DOHH2 (cell line): ENCODE measurements around the gene KRTAP5-1.

Source experiments
- H3F3A ChIP-seq: fragments of 200-600 bp; sonication (generic), shearing (Covaris generic); 2 replicates; pipeline ENCODE4 v1.6.0; 2016; ENCODE audit warnings: antibody characterized with exemption, mild to moderate bottlenecking; ENCODE audit not compliant: control insufficient read depth, insufficient read depth
- H3K27ac ChIP-seq: fragments of 200-600 bp; sonication (generic); 2 replicates; pipeline ENCODE4 v1.5.1; 2014; ENCODE audit warnings: low read depth, mild to moderate bottlenecking, low read length, moderate library complexity
- H3K27me3 ChIP-seq: fragments of 200-600 bp; sonication (generic); 2 replicates; pipeline ENCODE4 v1.6.1; 2014; ENCODE audit warnings: mild to moderate bottlenecking, low read length, mixed read lengths; ENCODE audit not compliant: control insufficient read depth
- H3K36me3 ChIP-seq: fragments of 200-600 bp; sonication (generic); 2 replicates; pipeline ENCODE4 v1.6.1; 2014; ENCODE audit warnings: mild to moderate bottlenecking, low read length, moderate library complexity, mixed read lengths; ENCODE audit not compliant: control insufficient read depth
- H3K4me1 ChIP-seq: fragments of 200-600 bp; sonication (generic); 2 replicates; pipeline ENCODE4 v1.6.1; 2014; ENCODE audit warnings: mild to moderate bottlenecking, low read length, mixed read lengths; ENCODE audit not compliant: control insufficient read depth
- H3K4me2 ChIP-seq: fragments of 200-600 bp; sonication (generic); 2 replicates; pipeline ENCODE4 v1.6.0; 2014; ENCODE audit warnings: mild to moderate bottlenecking, low read length, moderate library complexity
- H3K4me3 ChIP-seq: fragments of 200-600 bp; sonication (generic); 2 replicates; pipeline ENCODE4 v1.5.1; 2014; ENCODE audit warnings: mild to moderate bottlenecking, low read length, mixed read lengths
- H3K79me2 ChIP-seq: fragments of 200-600 bp; sonication (generic); 2 replicates; pipeline ENCODE4 v1.6.1; 2014; ENCODE audit warnings: mild to moderate bottlenecking, low read length, mixed read lengths; ENCODE audit not compliant: control insufficient read depth
- H3K9me2 ChIP-seq: fragments of 200-600 bp; sonication (generic); replicated peaks from 2 replicates; pipeline ENCODE4 v1.6.1; 2014; ENCODE audit warnings: mild to moderate bottlenecking, low read length, mixed read lengths; ENCODE audit not compliant: control insufficient read depth
- H3K9me3 ChIP-seq: fragments of 200-600 bp; sonication (generic); 2 replicates; pipeline ENCODE4 v1.6.1; 2014; ENCODE audit warnings: antibody characterized with exemption, low read length, mixed read lengths; ENCODE audit not compliant: control insufficient read depth, insufficient read depth
- H4K20me1 ChIP-seq: fragments of 200-600 bp; sonication (generic); 2 replicates; pipeline ENCODE4 v1.6.0; 2014; ENCODE audit warnings: low read depth, mild to moderate bottlenecking, antibody characterized with exemption, low read length, moderate library complexity; ENCODE audit not compliant: control insufficient read depth, insufficient read depth
- EZH2phosphoT487 ChIP-seq: fragments of 200-600 bp; sonication (generic); IDR thresholded peaks from 2 replicates; pipeline ENCODE4 v1.6.1; 2017; ENCODE audit warnings: borderline replicate concordance, mild to moderate bottlenecking, antibody characterized with exemption, low read length, moderate library complexity, mixed read lengths
- TF ChIP-seq, protein P1 (sequence below): fragments of 200-600 bp; sonication (generic); IDR thresholded peaks from one replicate; pipeline ENCODE4 v1.5.1; 2014; ENCODE audit warnings: antibody characterized with exemption, mild to moderate bottlenecking, low read depth, low read length; ENCODE audit not compliant: poor library complexity, severe bottlenecking

KRTAP5-1 gene

GRCh38 chr11:1560002-1560648 is 25.0 kb downstream of the KRTAP5-1 start:
- Histone ChIP-seq H3K4me2 (no peak overlapping the region), H3K4me3 (no peak overlapping the region), H3F3A (no peaks in the 10 kb centered on the region), H3K4me1 (no peaks in the 10 kb centered on the region), H3K27ac (no peak overlapping the region), H4K20me1 (no peaks in the 10 kb centered on the region), H3K9me2 (no peaks in the 10 kb centered on the region), H3K79me2 (no peaks in the 10 kb centered on the region), H3K36me3 (no peaks in the 10 kb centered on the region), H3K9me3 (no peaks in the 10 kb centered on the region), H3K27me3 (no peaks in the 10 kb centered on the region)
- TF ChIP-seq, protein P1, sequence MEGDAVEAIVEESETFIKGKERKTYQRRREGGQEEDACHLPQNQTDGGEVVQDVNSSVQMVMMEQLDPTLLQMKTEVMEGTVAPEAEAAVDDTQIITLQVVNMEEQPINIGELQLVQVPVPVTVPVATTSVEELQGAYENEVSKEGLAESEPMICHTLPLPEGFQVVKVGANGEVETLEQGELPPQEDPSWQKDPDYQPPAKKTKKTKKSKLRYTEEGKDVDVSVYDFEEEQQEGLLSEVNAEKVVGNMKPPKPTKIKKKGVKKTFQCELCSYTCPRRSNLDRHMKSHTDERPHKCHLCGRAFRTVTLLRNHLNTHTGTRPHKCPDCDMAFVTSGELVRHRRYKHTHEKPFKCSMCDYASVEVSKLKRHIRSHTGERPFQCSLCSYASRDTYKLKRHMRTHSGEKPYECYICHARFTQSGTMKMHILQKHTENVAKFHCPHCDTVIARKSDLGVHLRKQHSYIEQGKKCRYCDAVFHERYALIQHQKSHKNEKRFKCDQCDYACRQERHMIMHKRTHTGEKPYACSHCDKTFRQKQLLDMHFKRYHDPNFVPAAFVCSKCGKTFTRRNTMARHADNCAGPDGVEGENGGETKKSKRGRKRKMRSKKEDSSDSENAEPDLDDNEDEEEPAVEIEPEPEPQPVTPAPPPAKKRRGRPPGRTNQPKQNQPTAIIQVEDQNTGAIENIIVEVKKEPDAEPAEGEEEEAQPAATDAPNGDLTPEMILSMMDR = no peak
- TF ChIP-seq EZH2phosphoT487 = no peak

DNA sequence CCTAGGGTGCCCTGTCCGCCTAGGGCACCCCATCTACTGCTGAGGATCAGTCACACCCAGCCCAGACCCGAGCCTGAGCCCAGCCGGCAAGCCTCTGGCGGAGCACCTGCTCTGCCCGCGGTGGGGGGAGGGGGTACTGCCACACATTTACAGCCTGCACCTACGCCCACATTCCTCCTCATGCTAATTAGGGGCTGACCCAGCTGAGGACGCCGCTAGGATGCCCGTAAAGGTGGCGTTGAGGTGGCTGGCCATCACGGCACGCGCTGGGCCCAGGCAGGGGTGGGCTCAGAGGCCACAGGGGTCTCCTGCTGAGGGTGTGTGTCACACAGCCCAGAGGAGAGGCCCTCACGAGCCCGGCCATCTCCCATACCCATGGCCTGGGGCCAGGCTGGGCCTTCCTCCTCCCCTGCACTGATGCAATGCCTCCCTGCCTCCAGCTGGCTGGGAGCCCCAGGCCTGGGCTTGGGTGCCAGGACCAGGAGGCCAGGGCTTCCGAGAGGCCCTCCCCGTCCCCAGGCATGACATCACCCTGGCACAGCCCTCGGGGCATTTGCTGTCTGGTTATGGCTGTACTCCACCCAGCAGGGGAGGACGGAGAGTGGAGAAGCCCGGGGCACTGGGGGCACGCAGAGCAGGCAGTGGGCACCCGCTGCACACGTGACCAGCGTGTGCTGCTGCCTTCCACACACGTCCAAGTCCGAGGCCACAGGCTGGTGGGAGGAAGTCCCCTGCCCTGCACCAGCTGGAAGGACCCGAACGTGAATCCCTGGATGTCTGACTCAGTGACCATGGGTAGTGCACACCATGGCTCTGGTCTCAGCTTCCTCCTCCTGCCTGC is 25.8 kb downstream of the KRTAP5-1 start:
- Histone ChIP-seq H3K9me3 (no peaks in the 10 kb centered on the region), H3K4me1 (no peaks in the 10 kb centered on the region), H3K9me2 (no peaks in the 10 kb centered on the region), H3K79me2 (no peaks in the 10 kb centered on the region), H3K4me3 (no peak overlapping the region), H3F3A (no peaks in the 10 kb centered on the region), H3K27ac (no peak overlapping the region), H3K4me2 (no peak overlapping the region), H3K27me3 (no peaks in the 10 kb centered on the region), H3K36me3 (no peaks in the 10 kb centered on the region), H4K20me1 (no peaks in the 10 kb centered on the region)
- TF ChIP-seq, protein P1 = no peak
- no peak for TF ChIP-seq EZH2phosphoT487

DNA sequence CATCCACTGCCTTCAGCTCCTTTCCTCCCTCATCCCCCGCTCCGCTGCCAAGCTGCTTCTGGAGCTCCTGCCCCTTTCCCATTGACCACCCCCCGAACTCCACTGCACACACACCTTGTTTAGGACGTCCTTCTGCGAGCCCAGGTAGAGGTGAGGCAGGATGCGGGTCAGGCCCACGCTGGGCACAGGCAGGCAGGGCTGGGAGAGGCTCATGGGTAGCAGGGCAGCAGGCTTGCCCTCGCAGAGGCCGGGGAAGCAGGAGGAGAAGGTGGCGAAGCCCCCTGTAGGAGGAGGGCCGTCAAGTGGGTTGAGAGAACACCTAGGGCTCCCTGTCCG is 26.3 kb downstream of the KRTAP5-1 start:
- no peaks in the 10 kb centered on the region for H3K36me3 ChIP-seq
- no peaks in the 10 kb centered on the region for H3K27me3 ChIP-seq
- no peaks in the 10 kb centered on the region for H3F3A ChIP-seq
- H3K9me3 ChIP-seq = no peaks in the 10 kb centered on the region
- H3K4me1 ChIP-seq = no peaks in the 10 kb centered on the region
- H3K4me3 ChIP-seq = no peak overlapping the region
- TF ChIP-seq, protein P1 = no peak
- no peak overlapping the region for H3K4me2 ChIP-seq
- no peaks in the 10 kb centered on the region for H3K79me2 ChIP-seq
- no peaks in the 10 kb centered on the region for H3K9me2 ChIP-seq
- no peak overlapping the region for H3K27ac ChIP-seq
- H4K20me1 ChIP-seq = no peaks in the 10 kb centered on the region
